HG02642 (cell line): ENCODE results near the gene ABCA9.
"Not testable (repeated sequence)": the region's sequence is repeated elsewhere in the genome, so short reads cannot be mapped to it uniquely, and the experiment has no call there.

Experiments used
- ATAC-seq: cut with Tn5 transposase; IDR thresholded peaks from one replicate; pipeline ENCODE4 v1.9.1; 2021; ENCODE audit warnings: mild to moderate bottlenecking; ENCODE audit not compliant: unreplicated experiment, poor library complexity

The ABCA9 gene

GRCh38 chr17:69043098-69043734 is 17.5 kb downstream of the ABCA9 start:
- no peak for ATAC-seq

GRCh38 chr17:69042308-69042707 is 18.4 kb downstream of the ABCA9 start:
- no peak for ATAC-seq

- ATAC-seq = no peak
These were observed 28.9 kb downstream of the ABCA9 start for GRCh38 chr17:69031839-69032238.

GRCh38 chr17:69030169-69030568 is 30.6 kb downstream of the ABCA9 start:
- ATAC-seq = no peak

GRCh38 chr17:69018687-69019086 is 42.0 kb downstream of the ABCA9 start:
- ATAC-seq = no peak

GRCh38 chr17:69018022-69018615 is 42.6 kb downstream of the ABCA9 start:
- ATAC-seq = no peak

- ATAC-seq = no peak
These were observed 45.1 kb downstream of the ABCA9 start for GRCh38 chr17:69015631-69016030.

GRCh38 chr17:69012895-69013805 is 47.6 kb downstream of the ABCA9 start:
- ATAC-seq = no peak

GRCh38 chr17:69009930-69010329 is 50.8 kb downstream of the ABCA9 start:
- no peak for ATAC-seq

- ATAC-seq = not testable (repeated sequence)
These were observed 56.0 kb downstream of the ABCA9 start for GRCh38 chr17:69004759-69005158.

GRCh38 chr17:68999743-69000142 is 61.0 kb downstream of the ABCA9 start:
- ATAC-seq = not testable (repeated sequence)

GRCh38 chr17:68993112-68993511 is 67.6 kb downstream of the ABCA9 start:
- ATAC-seq = no peak

GRCh38 chr17:68987966-68988365 is 72.8 kb downstream of the ABCA9 start:
- no peak for ATAC-seq

- ATAC-seq = no peak
These were observed 79.4 kb downstream of the ABCA9 start for GRCh38 chr17:68981288-68981687.

- ATAC-seq = no peak
These were observed 87.5 kb downstream of the ABCA9 start for GRCh38 chr17:68973098-68973846.

- no peak for ATAC-seq
These were observed 88.5 kb downstream of the ABCA9 start for GRCh38 chr17:68972119-68972704.

- ATAC-seq = no peak
These were observed 91.6 kb downstream of the ABCA9 start for GRCh38 chr17:68969101-68969500.

- ATAC-seq = no peak
These were observed 96.8 kb downstream of the ABCA9 start for GRCh38 chr17:68963958-68964357.

- ATAC-seq = no peak
These were observed 99.4 kb downstream of the ABCA9 start for GRCh38 chr17:68961214-68961882.

GRCh38 chr17:68959117-68959516 is 101.6 kb downstream of the ABCA9 start:
- ATAC-seq = not testable (repeated sequence)
